Measurements from ENCODE around the gene ARHGEF7.

Gene ARHGEF7

DNA sequence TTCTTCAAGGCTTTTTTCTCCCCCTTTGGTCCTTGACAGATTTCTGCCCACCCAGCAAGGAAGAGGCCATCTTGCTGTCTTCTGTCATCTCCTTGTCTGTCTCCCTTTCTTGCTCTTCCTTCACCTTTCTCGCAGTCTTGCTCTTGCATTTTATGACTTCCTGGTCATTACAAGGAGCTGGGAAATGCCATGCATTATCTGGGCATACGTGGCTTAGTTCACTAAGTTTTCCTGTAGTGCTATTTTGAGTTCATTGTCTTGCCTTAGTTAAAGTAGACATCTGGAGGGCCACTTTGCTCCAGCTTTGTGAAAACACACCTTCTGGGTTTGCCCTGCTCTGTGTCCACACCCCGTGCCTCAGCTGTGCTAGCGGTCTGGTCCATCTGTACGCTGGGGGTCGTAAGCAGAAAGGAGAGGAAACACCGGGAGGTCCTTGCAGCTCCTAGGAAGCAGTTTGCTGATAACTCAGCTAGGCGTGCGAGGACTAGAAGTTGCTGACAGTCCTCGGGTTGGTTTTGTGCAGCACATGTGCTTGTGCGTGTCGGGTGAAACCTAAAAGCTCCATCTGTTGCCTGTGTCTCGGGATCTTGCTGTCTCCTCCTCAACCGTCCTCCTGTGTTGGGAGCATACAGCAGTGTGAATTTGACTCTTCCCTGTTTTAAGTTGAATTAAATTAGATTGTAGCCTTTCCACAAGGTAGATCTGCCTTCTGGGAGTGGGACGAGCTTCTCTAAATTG is 59.4 kb downstream of the ARHGEF7 start:
- Histone ChIP-seq H3K4me2 (ENCODE audit: low read depth, low read length, poor library complexity, severe bottlenecking) (no peak overlapping the region), H3K27me3 (ENCODE audit: insufficient read depth, low read length, poor library complexity, severe bottlenecking) (no peaks in the 10 kb centered on the region), H3K9ac (ENCODE audit: low read depth, low read length, poor library complexity, severe bottlenecking) (no peak overlapping the region), H3K9me2 (replicated peaks; ENCODE audit: low read depth, low read length) (no peaks in the 10 kb centered on the region), H2AFZ (ENCODE audit: low read length) (no peak overlapping the region), H3K36me3 (ENCODE audit: insufficient read depth, low read length) (peaks cover 43% of the 10 kb centered on the region; the same call in 1 of the 2 replicates), H3K4me3 (ENCODE audit: low read length, poor library complexity, severe bottlenecking) (no peak overlapping the region), H3K4me1 (ENCODE audit: insufficient read depth, low read length, poor library complexity, severe bottlenecking) (peaks cover 15% of the 10 kb centered on the region), H4K20me1 (ENCODE audit: insufficient read depth, low read length, poor library complexity, severe bottlenecking) (peaks cover 9% of the 10 kb centered on the region), H3F3A (ENCODE audit: low read depth) (no peaks in the 10 kb centered on the region), H3K79me2 (ENCODE audit: insufficient read depth, low read length) (peaks cover 100% of the 10 kb centered on the region), H3K9me3 (ENCODE audit: insufficient read depth, low read depth, low read length) (no peaks in the 10 kb centered on the region)
- TF ChIP-seq, protein P1, sequence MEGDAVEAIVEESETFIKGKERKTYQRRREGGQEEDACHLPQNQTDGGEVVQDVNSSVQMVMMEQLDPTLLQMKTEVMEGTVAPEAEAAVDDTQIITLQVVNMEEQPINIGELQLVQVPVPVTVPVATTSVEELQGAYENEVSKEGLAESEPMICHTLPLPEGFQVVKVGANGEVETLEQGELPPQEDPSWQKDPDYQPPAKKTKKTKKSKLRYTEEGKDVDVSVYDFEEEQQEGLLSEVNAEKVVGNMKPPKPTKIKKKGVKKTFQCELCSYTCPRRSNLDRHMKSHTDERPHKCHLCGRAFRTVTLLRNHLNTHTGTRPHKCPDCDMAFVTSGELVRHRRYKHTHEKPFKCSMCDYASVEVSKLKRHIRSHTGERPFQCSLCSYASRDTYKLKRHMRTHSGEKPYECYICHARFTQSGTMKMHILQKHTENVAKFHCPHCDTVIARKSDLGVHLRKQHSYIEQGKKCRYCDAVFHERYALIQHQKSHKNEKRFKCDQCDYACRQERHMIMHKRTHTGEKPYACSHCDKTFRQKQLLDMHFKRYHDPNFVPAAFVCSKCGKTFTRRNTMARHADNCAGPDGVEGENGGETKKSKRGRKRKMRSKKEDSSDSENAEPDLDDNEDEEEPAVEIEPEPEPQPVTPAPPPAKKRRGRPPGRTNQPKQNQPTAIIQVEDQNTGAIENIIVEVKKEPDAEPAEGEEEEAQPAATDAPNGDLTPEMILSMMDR (conservative IDR thresholded peaks at IDR 0.05; ENCODE audit: low read length): no peak
- no peak for TF ChIP-seq EZH2phosphoT487 (IDR thresholded peaks at IDR 0.05; ENCODE audit: borderline replicate concordance)

DNA sequence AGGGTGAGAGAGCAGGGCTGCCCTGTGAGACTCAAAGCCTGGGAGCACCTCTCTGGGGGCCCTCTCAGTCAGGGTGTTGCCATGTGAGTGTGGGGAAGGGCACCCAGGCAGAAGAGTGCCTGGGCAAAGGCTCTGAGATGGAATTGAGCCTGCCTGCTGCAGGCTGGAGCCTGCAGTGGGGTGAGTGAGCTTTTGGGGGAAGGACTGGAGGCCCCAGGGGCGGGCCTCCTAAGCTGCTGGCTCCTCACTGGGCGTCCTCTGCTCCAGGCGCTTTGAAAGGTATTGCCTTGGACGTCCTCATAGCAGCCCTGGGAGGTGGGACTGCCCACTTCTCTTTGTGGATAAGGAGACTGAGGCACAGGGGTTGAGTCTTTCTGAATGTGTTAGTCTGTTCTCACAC is 60.3 kb downstream of the ARHGEF7 start:
- Histone ChIP-seq H4K20me1 (ENCODE audit: insufficient read depth, low read length, poor library complexity, severe bottlenecking) (peaks cover 14% of the 10 kb centered on the region), H3F3A (ENCODE audit: low read depth) (no peaks in the 10 kb centered on the region), H3K9me3 (ENCODE audit: insufficient read depth, low read depth, low read length) (no peaks in the 10 kb centered on the region), H3K4me3 (ENCODE audit: low read length, poor library complexity, severe bottlenecking) (no peak overlapping the region), H3K9ac (ENCODE audit: low read depth, low read length, poor library complexity, severe bottlenecking) (no peak overlapping the region), H2AFZ (ENCODE audit: low read length) (no peak overlapping the region), H3K27me3 (ENCODE audit: insufficient read depth, low read length, poor library complexity, severe bottlenecking) (no peaks in the 10 kb centered on the region), H3K4me2 (ENCODE audit: low read depth, low read length, poor library complexity, severe bottlenecking) (no peak overlapping the region), H3K79me2 (ENCODE audit: insufficient read depth, low read length) (peaks cover 98% of the 10 kb centered on the region), H3K9me2 (replicated peaks; ENCODE audit: low read depth, low read length) (no peaks in the 10 kb centered on the region), H3K4me1 (ENCODE audit: insufficient read depth, low read length, poor library complexity, severe bottlenecking) (peaks cover 23% of the 10 kb centered on the region), H3K36me3 (ENCODE audit: insufficient read depth, low read length) (peaks cover 41% of the 10 kb centered on the region; the same call in 1 of the 2 replicates)
- TF ChIP-seq, protein P1 (conservative IDR thresholded peaks at IDR 0.05; ENCODE audit: low read length): no peak
- no peak for TF ChIP-seq EZH2phosphoT487 (IDR thresholded peaks at IDR 0.05; ENCODE audit: borderline replicate concordance)

DNA sequence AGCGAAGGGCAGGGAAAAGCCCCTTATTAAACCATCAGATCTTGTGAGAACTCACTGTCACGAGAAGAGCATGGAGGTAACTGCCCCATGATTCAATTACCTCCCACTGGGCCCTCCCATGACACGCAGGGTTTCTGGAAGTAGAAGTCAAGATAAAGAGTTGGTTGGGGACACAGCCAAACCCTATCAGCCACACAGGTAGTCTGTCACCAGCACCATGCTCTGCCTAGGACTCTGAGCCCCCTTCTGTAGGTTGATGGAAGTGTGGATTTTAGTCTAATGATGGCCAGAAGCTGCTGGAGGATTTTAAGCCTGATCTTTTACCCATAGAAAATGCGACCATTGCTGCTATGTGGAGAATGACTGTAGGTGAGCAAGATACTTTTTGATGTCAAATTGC is 60.8 kb downstream of the ARHGEF7 start:
- H4K20me1 ChIP-seq (ENCODE audit: insufficient read depth, low read length, poor library complexity, severe bottlenecking): peaks cover 14% of the 10 kb centered on the region
- H3K36me3 ChIP-seq (ENCODE audit: insufficient read depth, low read length): peaks cover 41% of the 10 kb centered on the region; the same call in 1 of the 2 replicates
- TF ChIP-seq EZH2phosphoT487 (IDR thresholded peaks at IDR 0.05; ENCODE audit: borderline replicate concordance): no peak
- TF ChIP-seq, protein P1 (conservative IDR thresholded peaks at IDR 0.05; ENCODE audit: low read length): no peak
- H2AFZ ChIP-seq (ENCODE audit: low read length): no peak overlapping the region
- no peaks in the 10 kb centered on the region for H3K9me2 ChIP-seq (replicated peaks; ENCODE audit: low read depth, low read length)
- H3K9ac ChIP-seq (ENCODE audit: low read depth, low read length, poor library complexity, severe bottlenecking): no peak overlapping the region
- no peaks in the 10 kb centered on the region for H3K27me3 ChIP-seq (ENCODE audit: insufficient read depth, low read length, poor library complexity, severe bottlenecking)
- peaks cover 98% of the 10 kb centered on the region for H3K79me2 ChIP-seq (ENCODE audit: insufficient read depth, low read length)
- H3F3A ChIP-seq (ENCODE audit: low read depth): no peaks in the 10 kb centered on the region
- H3K4me1 ChIP-seq (ENCODE audit: insufficient read depth, low read length, poor library complexity, severe bottlenecking): peaks cover 28% of the 10 kb centered on the region
- H3K4me2 ChIP-seq (ENCODE audit: low read depth, low read length, poor library complexity, severe bottlenecking): no peak overlapping the region
- no peaks in the 10 kb centered on the region for H3K9me3 ChIP-seq (ENCODE audit: insufficient read depth, low read depth, low read length)
- no peak overlapping the region for H3K4me3 ChIP-seq (ENCODE audit: low read length, poor library complexity, severe bottlenecking)
